AG04449 (cell line): Measurements from ENCODE around the gene JPH4.

ENCODE experiments used
- CTCF ChIA-PET: fragments of 350-600 bp; formaldehyde crosslinking; extraction: SDS; loops from one replicate; lab custom pipeline; 2021; ENCODE audit warnings: antibody characterized with exemption; lab: Yijun Ruan, JAX
- POLR2A ChIA-PET: fragments of 400-600, 350-600 bp; formaldehyde crosslinking; extraction: SDS; loops from one replicate; lab custom pipeline; 2020; ENCODE audit warnings: antibody characterized with exemption, inconsistent platforms; lab: Yijun Ruan, JAX
- DNase-seq: peaks from one replicate; pipeline ENCODE4 v3.0.0-alpha.2; 2010; ENCODE audit warnings: low read depth, low spot score
- H3K4me3 ChIP-seq: 2 replicates; pipeline ENCODE4 v1.5.1; 2011; ENCODE audit warnings: low read depth, mild to moderate bottlenecking, control low read depth, low read length
- TF ChIP-seq, protein P1 (sequence below): IDR thresholded peaks from one replicate; pipeline ENCODE4 v1.5.1; 2011; ENCODE audit warnings: mild to moderate bottlenecking, moderate library complexity, low read length, control low read depth, inconsistent platforms; ENCODE audit not compliant: insufficient read depth; ENCODE audit errors: missing control alignments

The JPH4 gene

GRCh38 chr14:23615856-23616255, 37.3 kb upstream of the JPH4 start:
- DNase-seq = no peak
- no peak overlapping the region for H3K4me3 ChIP-seq
- TF ChIP-seq, protein P1, sequence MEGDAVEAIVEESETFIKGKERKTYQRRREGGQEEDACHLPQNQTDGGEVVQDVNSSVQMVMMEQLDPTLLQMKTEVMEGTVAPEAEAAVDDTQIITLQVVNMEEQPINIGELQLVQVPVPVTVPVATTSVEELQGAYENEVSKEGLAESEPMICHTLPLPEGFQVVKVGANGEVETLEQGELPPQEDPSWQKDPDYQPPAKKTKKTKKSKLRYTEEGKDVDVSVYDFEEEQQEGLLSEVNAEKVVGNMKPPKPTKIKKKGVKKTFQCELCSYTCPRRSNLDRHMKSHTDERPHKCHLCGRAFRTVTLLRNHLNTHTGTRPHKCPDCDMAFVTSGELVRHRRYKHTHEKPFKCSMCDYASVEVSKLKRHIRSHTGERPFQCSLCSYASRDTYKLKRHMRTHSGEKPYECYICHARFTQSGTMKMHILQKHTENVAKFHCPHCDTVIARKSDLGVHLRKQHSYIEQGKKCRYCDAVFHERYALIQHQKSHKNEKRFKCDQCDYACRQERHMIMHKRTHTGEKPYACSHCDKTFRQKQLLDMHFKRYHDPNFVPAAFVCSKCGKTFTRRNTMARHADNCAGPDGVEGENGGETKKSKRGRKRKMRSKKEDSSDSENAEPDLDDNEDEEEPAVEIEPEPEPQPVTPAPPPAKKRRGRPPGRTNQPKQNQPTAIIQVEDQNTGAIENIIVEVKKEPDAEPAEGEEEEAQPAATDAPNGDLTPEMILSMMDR = no peak
- ChIA-PET CTCF (interaction anchor here (1.7 kb wide), 1 partner anchor 16 kb away, joined by 5 read pairs; no protein-coding TSS in a partner anchor), POLR2A (no interaction called here)

DNA sequence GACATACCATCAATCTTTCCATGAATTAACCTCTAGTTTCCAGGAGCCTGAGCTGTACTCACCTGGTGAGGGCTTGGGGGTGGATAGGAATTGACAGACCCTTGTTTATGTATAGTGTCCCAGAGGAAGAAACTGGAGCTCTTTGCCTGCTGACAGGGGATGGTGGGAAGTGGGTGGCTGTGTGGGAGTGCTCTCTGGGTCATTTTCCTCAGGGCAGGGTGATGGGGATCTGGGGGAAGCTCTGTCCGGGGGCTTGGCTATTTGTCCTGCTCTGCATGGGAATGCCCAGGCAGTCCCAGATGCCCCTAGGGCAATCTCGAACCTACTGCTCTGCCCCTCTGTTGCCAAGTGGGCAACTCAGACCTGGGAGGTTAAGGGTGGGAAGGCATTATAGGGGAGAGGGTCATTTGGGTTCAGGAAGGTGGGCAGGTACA, 35.8 kb upstream of the JPH4 start:
- ChIA-PET CTCF (interaction anchor here (1.1 to 5.4 kb wide), 2 partner anchors 17 to 25 kb away, joined by 3 to 39 read pairs; no protein-coding TSS in a partner anchor), POLR2A (no interaction called here)
- no peak for DNase-seq
- no peak overlapping the region for H3K4me3 ChIP-seq
- TF ChIP-seq, protein P1 = no peak

DNA sequence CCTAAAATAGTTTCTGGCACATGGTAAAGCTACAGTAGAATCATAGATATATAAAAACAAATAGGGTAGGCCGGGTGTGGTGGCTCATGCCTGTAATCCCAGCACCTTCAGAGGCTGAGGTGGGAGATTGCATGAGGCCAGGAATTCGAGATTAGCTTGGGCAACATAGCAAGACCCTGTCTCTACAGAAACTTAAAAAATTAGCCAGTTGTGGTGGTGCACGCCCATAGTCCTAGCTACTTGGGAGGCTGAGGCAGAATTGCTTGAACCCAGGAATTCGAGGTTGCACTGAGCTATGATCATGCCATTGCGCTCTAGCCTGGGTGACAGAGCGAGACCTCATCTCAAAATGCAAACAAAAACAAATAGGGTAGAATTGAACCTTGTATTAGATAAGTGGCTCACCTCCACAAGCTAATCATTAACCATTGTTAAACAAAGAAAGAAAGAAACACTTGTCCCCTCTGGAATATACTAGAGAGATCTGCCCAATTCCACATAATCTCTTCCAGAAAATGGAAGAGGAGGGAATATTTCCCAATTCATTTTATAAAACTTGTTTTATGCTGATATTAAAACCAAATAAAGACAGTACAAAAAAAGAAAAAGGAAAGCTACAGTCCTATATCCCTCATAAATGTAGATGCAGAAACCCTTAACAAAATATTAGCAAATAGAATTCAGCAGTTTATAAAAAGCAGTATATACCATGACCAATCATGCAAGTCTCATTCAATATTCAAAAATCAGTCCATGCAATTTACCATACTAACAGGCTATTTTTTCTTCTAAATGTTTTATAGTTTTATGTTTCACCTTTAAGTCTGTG, 34.9 kb upstream of the JPH4 start:
- DNase-seq = no peak
- TF ChIP-seq, protein P1 = no peak
- CTCF ChIA-PET = interaction anchor here (1.1 to 5.4 kb wide), 4 partner anchors 18 to 317 kb away, joined by 3 to 39 read pairs (median 3); no protein-coding TSS in a partner anchor
- no peak overlapping the region for H3K4me3 ChIP-seq
- POLR2A ChIA-PET = no interaction called here

- no peak for DNase-seq
- ChIA-PET POLR2A (no interaction called here), CTCF (interaction anchor here (0.6 to 5.4 kb wide), 5 partner anchors 13 to 344 kb away, joined by 3 to 39 read pairs (median 4); no protein-coding TSS in a partner anchor)
- TF ChIP-seq, protein P1 = no peak
- H3K4me3 ChIP-seq = no peak overlapping the region
These were observed 34.2 kb upstream of the JPH4 start for GRCh38 chr14:23612802-23613201.

DNA sequence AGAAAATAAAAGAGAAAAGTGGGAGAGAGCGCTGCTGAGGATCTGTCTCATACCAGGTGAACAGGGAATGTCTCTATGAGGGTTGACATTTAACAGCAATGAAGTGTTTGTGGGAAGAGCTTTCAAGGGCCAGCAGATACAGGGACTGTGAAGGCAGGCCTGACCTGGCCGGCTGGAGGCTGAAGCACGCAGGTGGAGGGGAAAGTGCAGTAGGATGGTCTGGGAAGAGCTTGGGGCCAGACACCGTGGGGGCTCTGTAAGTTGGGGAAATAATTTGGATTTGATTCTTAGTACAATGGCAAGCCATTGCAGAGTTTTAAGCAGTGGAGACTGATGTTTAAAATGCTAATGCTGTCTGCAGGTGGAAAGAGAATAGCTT, 33.8 kb upstream of the JPH4 start:
- POLR2A ChIA-PET = no interaction called here
- no peak overlapping the region for H3K4me3 ChIP-seq
- CTCF ChIA-PET = interaction anchor here (0.6 to 5.4 kb wide), 6 partner anchors 13 to 344 kb away, joined by 3 to 39 read pairs (median 4); no protein-coding TSS in a partner anchor
- DNase-seq = no peak
- TF ChIP-seq, protein P1 = no peak

DNA sequence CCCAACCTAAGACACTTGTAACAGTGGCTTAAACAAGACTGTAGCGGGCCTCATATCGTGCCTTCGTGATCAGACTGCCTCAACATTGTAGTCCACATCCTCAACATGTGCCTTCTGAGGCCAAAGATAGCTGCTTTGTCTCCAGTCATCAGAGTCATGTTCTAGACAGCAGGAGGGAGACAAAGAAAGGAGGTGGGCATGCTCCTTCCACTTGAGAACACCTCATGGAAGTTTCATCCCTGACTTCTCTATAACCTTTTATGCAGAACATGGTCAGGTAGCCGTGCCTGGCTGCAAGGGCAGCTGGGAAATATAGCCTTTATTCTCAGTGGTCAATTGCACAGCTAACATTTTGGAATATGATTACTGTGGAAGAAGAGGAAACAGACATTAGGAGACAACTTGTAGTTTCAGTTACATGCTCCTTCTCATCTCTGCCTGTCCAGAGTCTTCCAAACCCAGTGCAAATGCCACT, 32.3 kb upstream of the JPH4 start:
- no peak for DNase-seq
- TF ChIP-seq, protein P1 = no peak
- ChIA-PET CTCF (interaction anchor here (1.2 to 5.4 kb wide), 4 partner anchors 20 to 299 kb away, joined by 3 to 39 read pairs (median 4); no protein-coding TSS in a partner anchor), POLR2A (no interaction called here)
- H3K4me3 ChIP-seq = no peak overlapping the region
